Measurements from ENCODE around the gene ADAT2.

The ADAT2 gene

GRCh38 chr6:143441680-143442545 is 8.6 kb downstream of the ADAT2 start:
- Histone ChIP-seq H3K27ac (ENCODE audit: low read depth, low read length) (no peak overlapping the region), H3K79me2 (ENCODE audit: control insufficient read depth, low read length) (peaks cover 35% of the 10 kb centered on the region), H3K36me3 (ENCODE audit: control insufficient read depth, low read length) (peaks cover 54% of the 10 kb centered on the region), H3F3A (ENCODE audit: control insufficient read depth, insufficient read depth) (no peaks in the 10 kb centered on the region; the same call in 1 of the 2 replicates), H3K4me1 (ENCODE audit: control insufficient read depth, low read length) (no peaks in the 10 kb centered on the region), H3K27me3 (ENCODE audit: control insufficient read depth, low read length) (no peaks in the 10 kb centered on the region), H3K9me2 (replicated peaks; ENCODE audit: control insufficient read depth, low read length) (no peaks in the 10 kb centered on the region), H3K4me2 (ENCODE audit: low read length) (no peak overlapping the region), H3K9me3 (ENCODE audit: control insufficient read depth, insufficient read depth, low read length) (no peaks in the 10 kb centered on the region), H3K4me3 (ENCODE audit: low read length) (no peak overlapping the region), H4K20me1 (ENCODE audit: control insufficient read depth, insufficient read depth, low read depth, low read length) (0 out of 2 replicates have a peak, but pooled peaks cover 4% of the 10 kb centered on the region)
- TF ChIP-seq EZH2phosphoT487 (IDR thresholded peaks at IDR 0.05; ENCODE audit: borderline replicate concordance, low read length) = no peak
- no peak for TF ChIP-seq CTCF (IDR thresholded peaks at IDR 0.05; ENCODE audit: low read depth, low read length, poor library complexity, severe bottlenecking)

GRCh38 chr6:143441010-143441409 is 9.5 kb downstream of the ADAT2 start:
- no peaks in the 10 kb centered on the region for H3K9me3 ChIP-seq (ENCODE audit: control insufficient read depth, insufficient read depth, low read length)
- TF ChIP-seq CTCF (IDR thresholded peaks at IDR 0.05; ENCODE audit: low read depth, low read length, poor library complexity, severe bottlenecking) (no peak), EZH2phosphoT487 (IDR thresholded peaks at IDR 0.05; ENCODE audit: borderline replicate concordance, low read length) (no peak)
- H3K27ac ChIP-seq (ENCODE audit: low read depth, low read length) = no peak overlapping the region
- peaks cover 60% of the 10 kb centered on the region for H3K36me3 ChIP-seq (ENCODE audit: control insufficient read depth, low read length)
- H3K27me3 ChIP-seq (ENCODE audit: control insufficient read depth, low read length) = no peaks in the 10 kb centered on the region
- H3K4me2 ChIP-seq (ENCODE audit: low read length) = no peak overlapping the region
- H3K4me3 ChIP-seq (ENCODE audit: low read length) = no peak overlapping the region
- no peaks in the 10 kb centered on the region for H4K20me1 ChIP-seq (ENCODE audit: control insufficient read depth, insufficient read depth, low read depth, low read length)
- no peaks in the 10 kb centered on the region; the same call in 1 of the 2 replicates for H3F3A ChIP-seq (ENCODE audit: control insufficient read depth, insufficient read depth)
- no peaks in the 10 kb centered on the region for H3K4me1 ChIP-seq (ENCODE audit: control insufficient read depth, low read length)
- H3K79me2 ChIP-seq (ENCODE audit: control insufficient read depth, low read length) = peaks cover 27% of the 10 kb centered on the region
- H3K9me2 ChIP-seq (replicated peaks; ENCODE audit: control insufficient read depth, low read length) = no peaks in the 10 kb centered on the region

GRCh38 chr6:143432588-143432987 is 17.9 kb downstream of the ADAT2 start:
- H3K27ac ChIP-seq (ENCODE audit: low read depth, low read length) = no peak overlapping the region
- no peaks in the 10 kb centered on the region for H4K20me1 ChIP-seq (ENCODE audit: control insufficient read depth, insufficient read depth, low read depth, low read length)
- H3K9me2 ChIP-seq (replicated peaks; ENCODE audit: control insufficient read depth, low read length) = no peaks in the 10 kb centered on the region
- H3K27me3 ChIP-seq (ENCODE audit: control insufficient read depth, low read length) = no peaks in the 10 kb centered on the region
- H3K4me2 ChIP-seq (ENCODE audit: low read length) = no peak overlapping the region
- no peak for TF ChIP-seq EZH2phosphoT487 (IDR thresholded peaks at IDR 0.05; ENCODE audit: borderline replicate concordance, low read length)
- no peak for TF ChIP-seq CTCF (IDR thresholded peaks at IDR 0.05; ENCODE audit: low read depth, low read length, poor library complexity, severe bottlenecking)
- no peaks in the 10 kb centered on the region for H3K9me3 ChIP-seq (ENCODE audit: control insufficient read depth, insufficient read depth, low read length)
- H3K4me3 ChIP-seq (ENCODE audit: low read length) = no peak overlapping the region
- peaks cover 2% of the 10 kb centered on the region for H3F3A ChIP-seq (ENCODE audit: control insufficient read depth, insufficient read depth)
- no peaks in the 10 kb centered on the region for H3K4me1 ChIP-seq (ENCODE audit: control insufficient read depth, low read length)
- H3K36me3 ChIP-seq (ENCODE audit: control insufficient read depth, low read length) = peaks cover 54% of the 10 kb centered on the region
- H3K79me2 ChIP-seq (ENCODE audit: control insufficient read depth, low read length) = no peaks in the 10 kb centered on the region

Measured in DOHH2 (cell line).